ENCODE results near the gene CYSTM1. TPM values are rescaled to one million over a fixed set of nuclear protein-coding genes. Genes with fewer than 3 reads are reported as not detected.

Gene CYSTM1
- total RNA-seq, 1 donor from 2014 or later = 93.3 TPM

DNA sequence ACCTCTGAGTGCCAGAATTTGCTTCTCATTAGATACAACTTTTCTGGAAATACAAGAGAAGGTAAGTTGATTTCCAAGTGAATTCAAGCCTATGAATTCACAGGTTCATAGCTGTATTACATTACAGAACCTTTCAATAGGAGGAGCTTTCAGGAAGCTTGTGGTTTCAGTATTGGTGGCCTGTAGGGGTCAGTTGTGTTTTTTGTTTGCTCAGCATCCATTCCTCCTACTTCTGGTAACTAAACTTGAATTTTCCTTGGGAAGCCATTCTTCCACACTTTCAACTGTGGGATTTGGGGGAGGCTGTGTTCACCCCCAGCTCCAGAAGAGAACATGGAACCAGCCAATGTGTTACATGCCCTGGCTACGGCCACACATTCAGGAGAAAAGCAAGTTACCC, 5.6 kb upstream of the CYSTM1 start:
- TF ChIP-seq, protein P1, sequence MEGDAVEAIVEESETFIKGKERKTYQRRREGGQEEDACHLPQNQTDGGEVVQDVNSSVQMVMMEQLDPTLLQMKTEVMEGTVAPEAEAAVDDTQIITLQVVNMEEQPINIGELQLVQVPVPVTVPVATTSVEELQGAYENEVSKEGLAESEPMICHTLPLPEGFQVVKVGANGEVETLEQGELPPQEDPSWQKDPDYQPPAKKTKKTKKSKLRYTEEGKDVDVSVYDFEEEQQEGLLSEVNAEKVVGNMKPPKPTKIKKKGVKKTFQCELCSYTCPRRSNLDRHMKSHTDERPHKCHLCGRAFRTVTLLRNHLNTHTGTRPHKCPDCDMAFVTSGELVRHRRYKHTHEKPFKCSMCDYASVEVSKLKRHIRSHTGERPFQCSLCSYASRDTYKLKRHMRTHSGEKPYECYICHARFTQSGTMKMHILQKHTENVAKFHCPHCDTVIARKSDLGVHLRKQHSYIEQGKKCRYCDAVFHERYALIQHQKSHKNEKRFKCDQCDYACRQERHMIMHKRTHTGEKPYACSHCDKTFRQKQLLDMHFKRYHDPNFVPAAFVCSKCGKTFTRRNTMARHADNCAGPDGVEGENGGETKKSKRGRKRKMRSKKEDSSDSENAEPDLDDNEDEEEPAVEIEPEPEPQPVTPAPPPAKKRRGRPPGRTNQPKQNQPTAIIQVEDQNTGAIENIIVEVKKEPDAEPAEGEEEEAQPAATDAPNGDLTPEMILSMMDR (IDR thresholded peaks at IDR 0.05; ENCODE audit: borderline replicate concordance) = peak; percentile 48
- intact Hi-C loops (cut with micrococcal nuclease) = no loop called here
- H3K27me3 ChIP-seq (ENCODE audit: low read depth) = no peaks in the 10 kb centered on the region

DNA sequence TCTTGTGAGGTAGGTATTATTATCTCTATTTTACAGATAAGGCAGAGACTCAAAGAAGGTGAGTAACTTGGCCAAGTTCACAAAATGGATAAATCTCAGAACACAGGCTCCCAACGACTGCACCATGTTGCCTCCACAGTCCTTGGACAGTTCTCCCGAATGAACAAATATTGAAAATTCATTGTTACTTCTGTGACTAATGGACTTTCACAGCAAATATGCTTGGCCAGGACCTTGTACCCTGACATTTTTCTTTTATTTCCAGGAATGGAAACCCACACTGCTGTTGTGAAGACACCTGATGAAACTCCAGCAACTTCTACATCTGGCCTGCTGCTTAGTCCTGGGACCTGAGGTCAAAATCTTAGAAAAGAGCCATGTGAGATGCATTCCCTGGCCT, 2.5 kb upstream of the CYSTM1 start:
- Histone ChIP-seq H3K36me3 (no peaks in the 10 kb centered on the region), H3K27me3 (ENCODE audit: low read depth) (no peaks in the 10 kb centered on the region), H3K4me1 (peaks cover 33% of the 10 kb centered on the region), H3K27ac (replicated peaks) (no peak overlapping the region), H3K9me3 (replicated peaks) (no peaks in the 10 kb centered on the region), H3K4me3 (no peak overlapping the region)
- DNase-seq = no peak
- intact Hi-C loops (cut with micrococcal nuclease) = loop anchor here (10.0 kb wide), 2 partner anchors 62 to 182 kb away; no protein-coding TSS in a partner anchor
- TF ChIP-seq, protein P1 (IDR thresholded peaks at IDR 0.05; ENCODE audit: borderline replicate concordance) = no peak

More for the DNA sequence above, 5.6 kb upstream of the CYSTM1 start:
- H3K4me1 ChIP-seq = peaks cover 17% of the 10 kb centered on the region
- no peaks in the 10 kb centered on the region for H3K9me3 ChIP-seq (replicated peaks)
- H3K27ac ChIP-seq (replicated peaks) = no peak overlapping the region
- no peak overlapping the region for H3K4me3 ChIP-seq
- DNase-seq = no peak
- H3K36me3 ChIP-seq = no peaks in the 10 kb centered on the region

DNA sequence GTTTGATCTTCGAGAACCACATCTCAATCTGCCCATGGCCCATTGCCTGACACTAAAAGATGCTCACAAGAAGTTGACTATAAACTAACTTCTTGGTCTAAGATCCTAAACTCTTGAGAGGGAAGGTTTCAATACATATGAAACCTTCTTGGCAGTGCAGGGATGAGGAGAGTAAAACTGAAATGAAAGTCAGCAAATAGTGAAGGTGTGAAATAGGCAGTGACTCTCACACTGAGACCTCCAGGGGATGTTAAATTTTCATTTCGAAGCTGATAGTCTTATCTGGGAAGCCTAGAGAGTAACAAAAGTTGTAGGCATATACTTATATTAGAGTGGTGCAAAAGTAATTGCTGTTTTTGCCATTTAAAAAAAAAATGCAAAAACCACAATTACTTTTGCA, 974 bp upstream of the CYSTM1 start:
- no peak for DNase-seq
- no peaks in the 10 kb centered on the region for H3K36me3 ChIP-seq
- no peaks in the 10 kb centered on the region for H3K9me3 ChIP-seq (replicated peaks)
- TF ChIP-seq, protein P1 (IDR thresholded peaks at IDR 0.05; ENCODE audit: borderline replicate concordance) = no peak
- peak overlapping the region; percentile 89 for H3K4me3 ChIP-seq
- intact Hi-C loops (cut with micrococcal nuclease) = loop anchor here (10.0 kb wide), 2 partner anchors 61 to 181 kb away; no protein-coding TSS in a partner anchor
- no peaks in the 10 kb centered on the region for H3K27me3 ChIP-seq (ENCODE audit: low read depth)
- peak overlapping the region; percentile 95 for H3K27ac ChIP-seq (replicated peaks)
- peaks cover 48% of the 10 kb centered on the region for H3K4me1 ChIP-seq

DNA sequence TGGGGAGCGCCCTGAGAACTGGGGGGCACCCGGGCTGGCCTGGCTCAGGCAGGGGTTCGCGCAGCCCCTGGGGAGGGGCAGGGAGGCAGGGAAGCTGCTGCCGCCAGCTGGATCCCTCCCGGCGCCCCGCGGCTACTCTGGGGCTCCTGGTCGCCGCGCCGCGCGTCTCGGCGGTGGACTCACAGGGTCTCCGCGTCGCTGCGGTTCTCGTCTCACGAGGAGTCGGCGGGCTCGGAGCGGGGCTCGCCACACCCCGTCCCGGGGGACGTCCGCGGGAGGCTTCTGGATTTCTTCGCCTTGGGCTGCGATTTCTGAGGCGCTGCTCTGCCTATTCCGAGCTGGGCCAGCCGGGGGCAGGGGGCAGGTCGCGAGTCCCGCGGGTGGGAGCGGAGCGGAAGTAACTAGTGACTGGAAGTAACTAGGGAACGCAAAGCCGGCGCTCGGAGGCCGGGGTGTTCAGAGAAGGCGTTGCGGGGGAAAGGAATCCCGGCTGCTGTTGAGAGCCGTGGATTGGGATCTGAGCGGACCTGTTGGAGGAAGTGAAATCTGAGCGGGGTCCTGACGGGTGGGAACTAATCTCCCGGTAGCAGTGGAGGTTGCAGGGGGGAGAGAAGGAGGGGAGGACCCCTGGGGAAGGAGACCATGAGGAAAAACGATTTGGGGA, 511 bp downstream of the CYSTM1 start:
- peak overlapping the region; percentile 95 for H3K27ac ChIP-seq (replicated peaks)
- no peaks in the 10 kb centered on the region for H3K27me3 ChIP-seq (ENCODE audit: low read depth)
- intact Hi-C loops (cut with micrococcal nuclease) = loop anchor here (10.0 kb wide), 2 partner anchors 59 to 179 kb away; no protein-coding TSS in a partner anchor
- peak; percentile 81 for DNase-seq
- peaks cover 57% of the 10 kb centered on the region for H3K4me1 ChIP-seq
- H3K9me3 ChIP-seq (replicated peaks) = no peaks in the 10 kb centered on the region
- H3K36me3 ChIP-seq = no peaks in the 10 kb centered on the region
- H3K4me3 ChIP-seq = peak overlapping the region; percentile 89
- TF ChIP-seq, protein P1 (IDR thresholded peaks at IDR 0.05; ENCODE audit: borderline replicate concordance) = peak; percentile 56

DNA sequence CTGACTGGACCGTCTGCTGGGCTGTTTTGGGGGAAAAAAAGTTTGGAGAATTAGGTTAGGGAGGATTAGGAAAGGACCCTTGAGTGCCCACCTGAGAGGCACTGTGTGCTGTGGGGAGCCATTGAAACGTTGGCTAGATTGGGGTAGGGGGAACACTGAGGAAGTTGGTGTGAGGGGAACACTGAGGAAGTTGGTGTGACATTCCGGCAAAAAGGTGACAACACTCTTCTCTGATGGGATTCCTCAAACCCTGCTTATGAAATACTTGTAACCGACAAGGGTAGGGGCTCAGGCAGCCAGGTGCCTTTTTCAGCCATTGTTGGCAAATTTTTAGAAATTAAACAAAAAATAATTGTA, 1.0 kb downstream of the CYSTM1 start:
- H3K4me1 ChIP-seq = peaks cover 62% of the 10 kb centered on the region
- intact Hi-C loops (cut with micrococcal nuclease) = loop anchor here (10.0 kb wide), 2 partner anchors 59 to 179 kb away; no protein-coding TSS in a partner anchor

More for the DNA sequence above, 1.0 kb downstream of the CYSTM1 start:
- no peak for DNase-seq
- H3K4me3 ChIP-seq = peak overlapping the region; percentile 89
- no peaks in the 10 kb centered on the region for H3K27me3 ChIP-seq (ENCODE audit: low read depth)
- H3K9me3 ChIP-seq (replicated peaks) = no peaks in the 10 kb centered on the region
- TF ChIP-seq, protein P1 (IDR thresholded peaks at IDR 0.05; ENCODE audit: borderline replicate concordance) = no peak
- peak overlapping the region; percentile 95 for H3K27ac ChIP-seq (replicated peaks)
- no peaks in the 10 kb centered on the region for H3K36me3 ChIP-seq

All from left ventricle myocardium inferior (tissue), 1 donor.